ENCODE results near the gene PSMA7. TPM values are rescaled to one million over a fixed set of nuclear protein-coding genes. Genes with fewer than 3 reads are reported as not detected.

Gene PSMA7
- total and polyA plus RNA-seq, 2 of the 8 experiments (the other 6 are each of a cell fraction or from before 2014, with no cell fraction given), result 361 to 648 TPM

- POLR2A ChIA-PET (ENCODE audit: partially characterized antibody), result no interaction called here
- 97% methylated on average over 11 of the region's 12 CpGs; no CpG with 5 or more reads in 1 of the 2 experiments for WGBS, 2 experiments (ENCODE audit: extremely low coverage in 1 of 2, insufficient coverage in 1 of 2, insufficient read length in 1 of 2, insufficient replicate concordance in 2 of 2, low coverage in 1 of 2, low lambda C conversion rate in 2 of 2, missing lambda C conversion rate in 1 of 2)
Observed at GRCh38 chr20:62158088-62158400, 14.8 kb upstream of the PSMA7 start.

More at GRCh38 chr20:62158088-62158400, 14.8 kb upstream of the PSMA7 start:
- Histone ChIP-seq H2AFZ (ENCODE audit: low read length) (no peak overlapping the region), H3K56ac (replicated peaks; ENCODE audit: insufficient read length, low read depth, low read length) (no peak overlapping the region), H3K4ac (replicated peaks; ENCODE audit: insufficient read length, low read depth, low read length) (no peak overlapping the region), H3K27me3 (replicated peaks in 1 of 4; ENCODE audit: control insufficient read depth in 3 of 4, extremely low read depth in 1 of 4, insufficient read depth in 3 of 4, low read length in 3 of 4) (no peaks in the 10 kb centered on the region), H3K4me1 (replicated peaks in 1 of 4; ENCODE audit: control insufficient read depth in 3 of 4, insufficient read depth in 4 of 4, low read length in 3 of 4) (peaks cover 0 to 16% (median 8%) of the 10 kb centered on the region in 4 experiments; a peak in 6 of 7 replicates), H2BK5ac (ENCODE audit: low read depth, low read length) (no peak overlapping the region), H2BK15ac (ENCODE audit: low read length) (no peak overlapping the region), H2BK120ac (replicated peaks; ENCODE audit: low read depth, low read length) (no peak overlapping the region), H3K4me3 (ENCODE audit: extremely low read depth in 1 of 4, insufficient read depth in 2 of 4, low read depth in 3 of 4, low read length in 4 of 4) (no peak overlapping the region), H4K20me1 (replicated peaks in 1 of 2; ENCODE audit: control insufficient read depth in 1 of 2, insufficient read depth in 2 of 2, low read length in 2 of 2) (peaks cover 22 to 61% of the 10 kb centered on the region in 2 experiments), H3K18ac (ENCODE audit: extremely low read depth, low read length) (no peak overlapping the region), H3K9me3 (ENCODE audit: insufficient read depth in 2 of 2, low read depth in 1 of 2, low read length in 1 of 2) (no peaks in the 10 kb centered on the region), H2AK5ac (ENCODE audit: low read depth, low read length) (no peak overlapping the region), H3K9ac (replicated peaks in 1 of 4; ENCODE audit: extremely low read depth in 1 of 4, low read depth in 3 of 4, low read length in 3 of 4) (no peak overlapping the region; a peak in 1 of 7 replicates), H3K23ac (ENCODE audit: insufficient read length) (no peak overlapping the region), H3K79me2 (ENCODE audit: control insufficient read depth in 1 of 2, insufficient read depth in 2 of 2, low read length in 2 of 2) (peaks cover 7 to 68% of the 10 kb centered on the region in 2 experiments; a peak in 3 of 4 replicates), H4K91ac (replicated peaks; ENCODE audit: insufficient read length, low read length) (no peak overlapping the region), H3K79me1 (ENCODE audit: low read depth, low read length) (peaks cover 26% of the 10 kb centered on the region), H3K36me3 (ENCODE audit: control insufficient read depth in 2 of 4, insufficient read depth in 4 of 4, low read length in 3 of 4) (peaks cover 5 to 23% (median 11%) of the 10 kb centered on the region in 4 experiments), H3K23me2 (ENCODE audit: low read depth, low read length) (no peaks in the 10 kb centered on the region), H3K27ac (ENCODE audit: low read depth, low read length) (no peak overlapping the region), H2BK20ac (ENCODE audit: low read length) (no peak overlapping the region), H4K5ac (ENCODE audit: insufficient read length, low read depth, low read length) (no peak overlapping the region), H4K8ac (ENCODE audit: extremely low read depth, insufficient read depth, low read length) (no peak overlapping the region), H3K4me2 (ENCODE audit: insufficient read depth in 1 of 2, low read depth in 2 of 2, low read length in 2 of 2) (no peak overlapping the region), H3K14ac (ENCODE audit: insufficient read length) (no peak overlapping the region), H2BK12ac (ENCODE audit: low read depth, low read length) (no peak overlapping the region)
- no peak for FAIRE-seq
- DNase-seq (ENCODE audit: low read depth in 1 of 2, low spot score in 2 of 2), result no peak
- CTCF ChIA-PET (ENCODE audit: partially characterized antibody), result interaction anchor here (0.6 to 2.6 kb wide), 2 partner anchors 23 to 30 kb away, joined by 3 to 13 read pairs; no protein-coding TSS in a partner anchor
- TF ChIP-seq EZH2 (IDR thresholded peaks at IDR 0.05; ENCODE audit: low read depth, low read length, severe bottlenecking) (no peak), GTF2F1 (IDR thresholded peaks at IDR 0.05; ENCODE audit: borderline replicate concordance, low read depth, low read length) (no peak), ATF2 (IDR thresholded peaks at IDR 0.05; ENCODE audit: low read length) (no peak), SP2 (IDR thresholded peaks at IDR 0.05; ENCODE audit: low read length) (no peak), FOSL1 (IDR thresholded peaks at IDR 0.05; ENCODE audit: insufficient read depth, low read depth, low read length) (no peak), POLR2A (IDR thresholded peaks at IDR 0.05; ENCODE audit: control extremely low read depth in 1 of 2, low read depth in 2 of 2, low read length in 2 of 2) (no peak), RFX5 (IDR thresholded peaks at IDR 0.05; ENCODE audit: borderline replicate concordance, low read depth, low read length) (no peak), SP1 (IDR thresholded peaks at IDR 0.05; ENCODE audit: low read depth, low read length) (no peak)
- TF ChIP-seq, protein P1, sequence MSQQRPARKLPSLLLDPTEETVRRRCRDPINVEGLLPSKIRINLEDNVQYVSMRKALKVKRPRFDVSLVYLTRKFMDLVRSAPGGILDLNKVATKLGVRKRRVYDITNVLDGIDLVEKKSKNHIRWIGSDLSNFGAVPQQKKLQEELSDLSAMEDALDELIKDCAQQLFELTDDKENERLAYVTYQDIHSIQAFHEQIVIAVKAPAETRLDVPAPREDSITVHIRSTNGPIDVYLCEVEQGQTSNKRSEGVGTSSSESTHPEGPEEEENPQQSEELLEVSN (IDR thresholded peaks at IDR 0.05), result no peak
